ENCODE results near the gene PHETA1. TPM values are rescaled to one million over a fixed set of nuclear protein-coding genes. Genes with fewer than 3 reads are reported as not detected.

PHETA1 gene
- total and polyA plus RNA-seq, 2 of the 13 experiments (the other 11 are each of a cell fraction or from before 2014, with no cell fraction given): 11.3 to 20.8 TPM

DNA sequence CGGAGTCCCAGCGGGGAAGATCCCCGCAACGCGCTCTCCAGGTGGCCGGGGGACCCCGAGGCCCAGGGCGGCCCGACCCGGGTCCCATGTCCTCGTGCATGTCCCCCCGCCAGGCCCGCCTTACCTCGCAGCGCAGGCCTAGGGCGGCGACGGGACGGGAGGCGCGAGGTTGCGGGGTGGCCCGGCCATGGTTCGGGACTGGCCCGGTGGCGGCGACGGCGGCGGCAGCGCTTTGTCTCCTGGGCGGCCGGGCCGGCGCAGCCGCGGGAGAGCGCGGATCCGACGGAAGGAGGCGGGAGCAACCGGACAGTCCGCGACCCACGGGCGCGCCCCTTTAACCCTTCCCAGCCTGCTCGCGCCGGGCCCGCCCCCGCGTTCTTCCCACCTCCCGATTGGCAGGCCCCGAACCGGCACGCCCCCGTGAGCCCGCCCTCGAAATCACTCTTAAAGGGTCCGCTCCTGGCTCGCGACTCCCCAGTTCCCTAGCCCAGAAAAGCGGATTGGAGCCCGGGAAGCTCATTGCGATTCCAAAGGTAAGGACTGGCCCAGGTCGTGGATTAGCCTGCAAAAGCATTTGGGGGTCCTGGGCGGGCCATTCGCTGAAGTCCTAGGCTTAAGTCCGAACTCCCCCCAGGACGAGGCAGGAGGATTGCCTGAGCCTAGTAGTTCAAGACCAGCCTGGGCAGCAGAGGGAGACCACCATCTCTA, at the start of gene PHETA1 (continued):
- TF ChIP-seq, protein P1, sequence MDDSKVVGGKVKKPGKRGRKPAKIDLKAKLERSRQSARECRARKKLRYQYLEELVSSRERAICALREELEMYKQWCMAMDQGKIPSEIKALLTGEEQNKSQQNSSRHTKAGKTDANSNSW (CRISPR knock-in tag; IDR thresholded peaks at IDR 0.05; ENCODE audit: borderline replicate concordance): no peak; the same call in 1 of the 2 replicates
- TF ChIP-seq ATRX (CRISPR knock-in tag; IDR thresholded peaks at IDR 0.05; ENCODE audit: borderline replicate concordance) (no peak), SIX1 (CRISPR knock-in tag; IDR thresholded peaks at IDR 0.05; ENCODE audit: borderline replicate concordance) (no peak), SRY (CRISPR knock-in tag; IDR thresholded peaks at IDR 0.05) (0 out of 2 replicates have a peak, but pooled peaks have one; percentile 80), ZNF333 (CRISPR knock-in tag; IDR thresholded peaks at IDR 0.05; ENCODE audit: borderline replicate concordance) (no peak), RBFOX2 (IDR thresholded peaks at IDR 0.05; ENCODE audit: low read depth, low read length) (peak; percentile 88), SMARCC2 (IDR thresholded peaks at IDR 0.05) (no peak), TARDBP (CRISPR knock-in tag; IDR thresholded peaks at IDR 0.05) (peak; percentile 51), HOXA3 (CRISPR knock-in tag; IDR thresholded peaks at IDR 0.05) (peak; percentile 65), MYNN (CRISPR knock-in tag; IDR thresholded peaks at IDR 0.05; ENCODE audit: low read depth) (no peak), ZIK1 (CRISPR knock-in tag; IDR thresholded peaks at IDR 0.05; ENCODE audit: borderline replicate concordance, low read depth) (no peak), CBX1 (IDR thresholded peaks at IDR 0.05; ENCODE audit: low read depth) (no peak), SKI (IDR thresholded peaks at IDR 0.05; ENCODE audit: partially characterized antibody) (peak; percentile 66), SMARCE1 (IDR thresholded peaks at IDR 0.05; ENCODE audit: borderline replicate concordance) (no peak), ZSCAN25 (CRISPR knock-in tag; IDR thresholded peaks at IDR 0.05) (no peak), TOPORS (CRISPR knock-in tag; IDR thresholded peaks at IDR 0.05) (0 out of 2 replicates have a peak, but pooled peaks have one; percentile 44)
- TF ChIP-seq, protein P2, sequence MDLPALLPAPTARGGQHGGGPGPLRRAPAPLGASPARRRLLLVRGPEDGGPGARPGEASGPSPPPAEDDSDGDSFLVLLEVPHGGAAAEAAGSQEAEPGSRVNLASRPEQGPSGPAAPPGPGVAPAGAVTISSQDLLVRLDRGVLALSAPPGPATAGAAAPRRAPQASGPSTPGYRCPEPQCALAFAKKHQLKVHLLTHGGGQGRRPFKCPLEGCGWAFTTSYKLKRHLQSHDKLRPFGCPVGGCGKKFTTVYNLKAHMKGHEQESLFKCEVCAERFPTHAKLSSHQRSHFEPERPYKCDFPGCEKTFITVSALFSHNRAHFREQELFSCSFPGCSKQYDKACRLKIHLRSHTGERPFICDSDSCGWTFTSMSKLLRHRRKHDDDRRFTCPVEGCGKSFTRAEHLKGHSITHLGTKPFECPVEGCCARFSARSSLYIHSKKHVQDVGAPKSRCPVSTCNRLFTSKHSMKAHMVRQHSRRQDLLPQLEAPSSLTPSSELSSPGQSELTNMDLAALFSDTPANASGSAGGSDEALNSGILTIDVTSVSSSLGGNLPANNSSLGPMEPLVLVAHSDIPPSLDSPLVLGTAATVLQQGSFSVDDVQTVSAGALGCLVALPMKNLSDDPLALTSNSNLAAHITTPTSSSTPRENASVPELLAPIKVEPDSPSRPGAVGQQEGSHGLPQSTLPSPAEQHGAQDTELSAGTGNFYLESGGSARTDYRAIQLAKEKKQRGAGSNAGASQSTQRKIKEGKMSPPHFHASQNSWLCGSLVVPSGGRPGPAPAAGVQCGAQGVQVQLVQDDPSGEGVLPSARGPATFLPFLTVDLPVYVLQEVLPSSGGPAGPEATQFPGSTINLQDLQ (CRISPR knock-in tag; IDR thresholded peaks at IDR 0.05): no peak
- TF ChIP-seq, protein P3, sequence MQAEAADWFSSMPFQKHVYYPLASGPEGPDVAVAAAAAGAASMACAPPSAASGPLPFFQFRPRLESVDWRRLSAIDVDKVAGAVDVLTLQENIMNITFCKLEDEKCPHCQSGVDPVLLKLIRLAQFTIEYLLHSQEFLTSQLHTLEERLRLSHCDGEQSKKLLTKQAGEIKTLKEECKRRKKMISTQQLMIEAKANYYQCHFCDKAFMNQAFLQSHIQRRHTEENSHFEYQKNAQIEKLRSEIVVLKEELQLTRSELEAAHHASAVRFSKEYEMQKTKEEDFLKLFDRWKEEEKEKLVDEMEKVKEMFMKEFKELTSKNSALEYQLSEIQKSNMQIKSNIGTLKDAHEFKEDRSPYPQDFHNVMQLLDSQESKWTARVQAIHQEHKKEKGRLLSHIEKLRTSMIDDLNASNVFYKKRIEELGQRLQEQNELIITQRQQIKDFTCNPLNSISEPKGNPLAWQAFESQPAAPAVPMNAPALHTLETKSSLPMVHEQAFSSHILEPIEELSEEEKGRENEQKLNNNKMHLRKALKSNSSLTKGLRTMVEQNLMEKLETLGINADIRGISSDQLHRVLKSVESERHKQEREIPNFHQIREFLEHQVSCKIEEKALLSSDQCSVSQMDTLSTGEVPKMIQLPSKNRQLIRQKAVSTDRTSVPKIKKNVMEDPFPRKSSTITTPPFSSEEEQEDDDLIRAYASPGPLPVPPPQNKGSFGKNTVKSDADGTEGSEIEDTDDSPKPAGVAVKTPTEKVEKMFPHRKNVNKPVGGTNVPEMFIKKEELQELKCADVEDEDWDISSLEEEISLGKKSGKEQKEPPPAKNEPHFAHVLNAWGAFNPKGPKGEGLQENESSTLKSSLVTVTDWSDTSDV (CRISPR knock-in tag; IDR thresholded peaks at IDR 0.05): no peak; the same call in 1 of the 2 replicates
- TF ChIP-seq, protein P4, sequence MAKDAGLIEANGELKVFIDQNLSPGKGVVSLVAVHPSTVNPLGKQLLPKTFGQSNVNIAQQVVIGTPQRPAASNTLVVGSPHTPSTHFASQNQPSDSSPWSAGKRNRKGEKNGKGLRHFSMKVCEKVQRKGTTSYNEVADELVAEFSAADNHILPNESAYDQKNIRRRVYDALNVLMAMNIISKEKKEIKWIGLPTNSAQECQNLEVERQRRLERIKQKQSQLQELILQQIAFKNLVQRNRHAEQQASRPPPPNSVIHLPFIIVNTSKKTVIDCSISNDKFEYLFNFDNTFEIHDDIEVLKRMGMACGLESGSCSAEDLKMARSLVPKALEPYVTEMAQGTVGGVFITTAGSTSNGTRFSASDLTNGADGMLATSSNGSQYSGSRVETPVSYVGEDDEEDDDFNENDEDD (CRISPR knock-in tag; IDR thresholded peaks at IDR 0.05; ENCODE audit: borderline replicate concordance): peak; percentile 62; the same call in 1 of the 2 replicates
- TF ChIP-seq, protein P5, sequence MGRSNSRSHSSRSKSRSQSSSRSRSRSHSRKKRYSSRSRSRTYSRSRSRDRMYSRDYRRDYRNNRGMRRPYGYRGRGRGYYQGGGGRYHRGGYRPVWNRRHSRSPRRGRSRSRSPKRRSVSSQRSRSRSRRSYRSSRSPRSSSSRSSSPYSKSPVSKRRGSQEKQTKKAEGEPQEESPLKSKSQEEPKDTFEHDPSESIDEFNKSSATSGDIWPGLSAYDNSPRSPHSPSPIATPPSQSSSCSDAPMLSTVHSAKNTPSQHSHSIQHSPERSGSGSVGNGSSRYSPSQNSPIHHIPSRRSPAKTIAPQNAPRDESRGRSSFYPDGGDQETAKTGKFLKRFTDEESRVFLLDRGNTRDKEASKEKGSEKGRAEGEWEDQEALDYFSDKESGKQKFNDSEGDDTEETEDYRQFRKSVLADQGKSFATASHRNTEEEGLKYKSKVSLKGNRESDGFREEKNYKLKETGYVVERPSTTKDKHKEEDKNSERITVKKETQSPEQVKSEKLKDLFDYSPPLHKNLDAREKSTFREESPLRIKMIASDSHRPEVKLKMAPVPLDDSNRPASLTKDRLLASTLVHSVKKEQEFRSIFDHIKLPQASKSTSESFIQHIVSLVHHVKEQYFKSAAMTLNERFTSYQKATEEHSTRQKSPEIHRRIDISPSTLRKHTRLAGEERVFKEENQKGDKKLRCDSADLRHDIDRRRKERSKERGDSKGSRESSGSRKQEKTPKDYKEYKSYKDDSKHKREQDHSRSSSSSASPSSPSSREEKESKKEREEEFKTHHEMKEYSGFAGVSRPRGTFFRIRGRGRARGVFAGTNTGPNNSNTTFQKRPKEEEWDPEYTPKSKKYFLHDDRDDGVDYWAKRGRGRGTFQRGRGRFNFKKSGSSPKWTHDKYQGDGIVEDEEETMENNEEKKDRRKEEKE (IDR thresholded peaks at IDR 0.05): no peak
